Panc1 (cell line): ENCODE data around the gene ESRRA. TPM values are rescaled to one million over a fixed set of nuclear protein-coding genes. Genes with fewer than 3 reads are reported as not detected.

Experiments
- ATAC-seq: fragments of 200-7000 bp; cut with Tn5 transposase; 2 replicates; pipeline ENCODE4 v1.9.1; 2020; ENCODE audit warnings: mild to moderate bottlenecking, moderate library complexity
- BruUV-seq: library from RNA; stranded (reverse); fragments of 400-500 nt; replicated peaks from 2 replicates; lab custom pipeline; 2021; lab: Mats Ljungman, UMichigan
- CTCF ChIA-PET: fragments of 300-600 bp; sonication (Branson Sonifier 250); formaldehyde crosslinking; loops from one replicate; lab custom pipeline; 2022; ENCODE audit warnings: antibody characterized with exemption; lab: Charles Lee
- POLR2A ChIA-PET: fragments of 300-600 bp; sonication (Branson Sonifier 250); formaldehyde crosslinking; loops from one replicate; lab custom pipeline; 2022; ENCODE audit warnings: antibody characterized with exemption; lab: Charles Lee
- DNase-seq: peaks from one replicate; pipeline ENCODE4 v3.0.0-alpha.2; 2010; ENCODE audit warnings: low read depth, low spot score
- H3K27ac ChIP-seq: 2 replicates; pipeline ENCODE4 v1.5.1; 2011; ENCODE audit warnings: mild to moderate bottlenecking, low read length, inconsistent platforms
- H3K27me3 ChIP-seq: fragments of 200-500 bp; sonication (Bioruptor generic); 2 replicates; pipeline ENCODE4 v1.6.0; 2014; ENCODE audit warnings: low read length, inconsistent platforms; ENCODE audit not compliant: control insufficient read depth, insufficient read depth
- H3K36me3 ChIP-seq: fragments of 200-500 bp; sonication (Bioruptor generic); 2 replicates; pipeline ENCODE4 v1.5.1; 2014; ENCODE audit warnings: inconsistent platforms, mild to moderate bottlenecking, low read length, moderate library complexity; ENCODE audit not compliant: control insufficient read depth, insufficient read depth
- H3K4me1 ChIP-seq: 2 replicates; pipeline ENCODE4 v1.5.1; 2011; ENCODE audit warnings: inconsistent platforms, mild to moderate bottlenecking, low read length, moderate library complexity; ENCODE audit not compliant: control insufficient read depth, insufficient read depth
- H3K4me3 ChIP-seq, 2 experiments: 2 replicates each; pipeline ENCODE4 v1.5.1; 2011 to 2012; ENCODE audit warnings: low read depth in 2 of 2, low read length in 2 of 2, mild to moderate bottlenecking in 2 of 2, inconsistent platforms in 1 of 2, moderate library complexity in 1 of 2
- H3K9me3 ChIP-seq: fragments of 200-500 bp; sonication (Bioruptor generic); 2 replicates; pipeline ENCODE4 v1.5.1; 2014; ENCODE audit warnings: low read depth, mild to moderate bottlenecking, inconsistent platforms, low read length, moderate library complexity; ENCODE audit not compliant: control insufficient read depth, insufficient read depth
- CTCF ChIP-seq: fragments of 450-650 bp; IDR thresholded peaks from 2 replicates; pipeline ENCODE4 v1.5.1; 2017; ENCODE audit warnings: mild to moderate bottlenecking
- POLR2AphosphoS5 ChIP-seq: IDR thresholded peaks from 2 replicates; pipeline ENCODE4 v1.6.1; 2012; ENCODE audit warnings: mild to moderate bottlenecking, low read depth, low read length, moderate library complexity
- REST ChIP-seq, 2 experiments: IDR thresholded peaks; 2 replicates each; pipeline ENCODE4 v1.6.1; 2011 to 2012; ENCODE audit warnings: low read depth in 2 of 2, control low read depth in 1 of 2, low read length in 1 of 2, mild to moderate bottlenecking in 1 of 2, moderate library complexity in 1 of 2; ENCODE audit not compliant: insufficient read depth in 1 of 2
- SIN3A ChIP-seq: IDR thresholded peaks from 2 replicates; pipeline ENCODE4 v1.6.1; 2012; ENCODE audit warnings: low read depth, mild to moderate bottlenecking, low read length, moderate library complexity, borderline replicate concordance; ENCODE audit not compliant: insufficient read depth
- TCF7L2 ChIP-seq: IDR thresholded peaks from 2 replicates; pipeline ENCODE4 v1.6.1; 2011; ENCODE audit warnings: mild to moderate bottlenecking, low read depth, low read length, inconsistent platforms
- in situ Hi-C: cut with HindIII; loops from 2 replicates; pipeline ENCODE4 v1.10.0; 2016; ENCODE audit warnings: low sequenced_read_pairs, low pct_unique_long_range_greater_than_20kb
- intact Hi-C: fragments of 100-400 bp; cut with micrococcal nuclease; formaldehyde crosslinking; loops from one replicate; pipeline ENCODE4 v1.10.0; 2022; ENCODE audit not compliant: unreplicated experiment
- total RNA-seq: library from RNA; stranded (reverse); gene quantifications from one replicate; pipeline ENCODE4 v1.2.1, GENCODE V29; 2021; ENCODE audit not compliant: unreplicated experiment

ESRRA gene
- total RNA-seq, 1 experiment from 2014 or later: 81.6 TPM

GRCh38 chr11:64289002-64289564 is 16.2 kb upstream of the ESRRA start:
- ATAC-seq: no peak
- TF ChIP-seq REST (IDR thresholded peaks at IDR 0.05; ENCODE audit: insufficient read depth in 1 of 2, low read depth in 2 of 2, low read length in 1 of 2): no peak
- peak; percentile 23; the same call in 1 of the 2 replicates for TF ChIP-seq POLR2AphosphoS5
- in situ Hi-C loops: no loop called here
- no peaks in the 10 kb centered on the region; the same call in 1 of the 2 replicates for H3K27me3 ChIP-seq
- ChIA-PET CTCF (interaction anchor here (1.0 to 1.7 kb wide), 3 partner anchors 12 to 83 kb away, joined by 5 to 8 read pairs (median 5); no protein-coding TSS in a partner anchor), POLR2A (no interaction called here)
- peaks cover 21% of the 10 kb centered on the region for H3K4me1 ChIP-seq
- no peaks in the 10 kb centered on the region; the same call in 1 of the 2 replicates for H3K36me3 ChIP-seq
- intact Hi-C loops: no loop called here
- no peaks in the 10 kb centered on the region for H3K9me3 ChIP-seq
- H3K4me3 ChIP-seq: no peak overlapping the region
- no peak overlapping the region for H3K27ac ChIP-seq
- DNase-seq: no peak
- BruUV-seq: no TSS peak

- no peaks in the 10 kb centered on the region for H3K9me3 ChIP-seq
- TF ChIP-seq POLR2AphosphoS5 (0 out of 2 replicates have a peak, but pooled peaks have one; percentile 29), SIN3A (no peak)
- peak overlapping the region in 1 of 2 experiments; percentile 35; a peak in 3 of 4 replicates for H3K4me3 ChIP-seq
- BruUV-seq: no TSS peak
- peaks cover 20% of the 10 kb centered on the region for H3K4me1 ChIP-seq
- ChIA-PET CTCF (interaction anchor here (1.4 to 1.7 kb wide), 2 partner anchors 10 to 14 kb away, joined by 8 to 12 read pairs; partner anchors contain the start of gene CATSPERZ), POLR2A (interaction anchor here (0.6 kb wide), 1 partner anchor 38 kb away, joined by 4 read pairs; no protein-coding TSS in a partner anchor)
- ATAC-seq (peak; percentile 30), DNase-seq (no peak)
- in situ Hi-C loops (no loop called here), intact Hi-C loops (no loop called here)
- no peak overlapping the region for H3K27ac ChIP-seq
- no peaks in the 10 kb centered on the region; the same call in none of the 2 replicates for H3K27me3 ChIP-seq
- no peaks in the 10 kb centered on the region for H3K36me3 ChIP-seq
These were observed 14.7 kb upstream of the ESRRA start for GRCh38 chr11:64290352-64291261.

- Histone ChIP-seq H3K27ac (no peak within 1 kb of the TSS), H3K9me3 (no peaks in the 10 kb centered on the region), H3K27me3 (no peaks in the 10 kb centered on the region; the same call in none of the 2 replicates), H3K36me3 (no peaks in the 10 kb centered on the region), H3K4me3 (peak within 1 kb of the TSS; percentile 35 to 37), H3K4me1 (peaks cover 17% of the 10 kb centered on the region)
- peak; percentile 54 for ATAC-seq
- ChIA-PET CTCF (interaction anchor here (1.4 kb wide), 1 partner anchor 10 kb away, joined by 12 read pairs; the partner anchor contains the start of gene CATSPERZ), POLR2A (no interaction called here)
- TF ChIP-seq POLR2AphosphoS5 (no peak), REST (IDR thresholded peaks at IDR 0.05; ENCODE audit: insufficient read depth in 1 of 2, low read depth in 2 of 2, low read length in 1 of 2) (no peak), SIN3A (no peak), TCF7L2 (no peak), CTCF (no peak)
- no TSS peak for BruUV-seq
- intact Hi-C loops (no loop called here), in situ Hi-C loops (no loop called here)
- DNase-seq: no peak
These were observed 14.0 kb upstream of the ESRRA start, which contains the start of gene KCNK4 for GRCh38 chr11:64291262-64291751. TSS of gene KCNK4 (plus strand) at chr11:64291302. CDS start at chr11:64293019, 1,717 bp downstream.
